ENCODE results near the gene KCNJ11. TPM values are rescaled to one million over a fixed set of nuclear protein-coding genes. Genes with fewer than 3 reads are reported as not detected.

The KCNJ11 gene
- total RNA-seq, 1 donor from 2014 or later: 1.2 TPM

DNA sequence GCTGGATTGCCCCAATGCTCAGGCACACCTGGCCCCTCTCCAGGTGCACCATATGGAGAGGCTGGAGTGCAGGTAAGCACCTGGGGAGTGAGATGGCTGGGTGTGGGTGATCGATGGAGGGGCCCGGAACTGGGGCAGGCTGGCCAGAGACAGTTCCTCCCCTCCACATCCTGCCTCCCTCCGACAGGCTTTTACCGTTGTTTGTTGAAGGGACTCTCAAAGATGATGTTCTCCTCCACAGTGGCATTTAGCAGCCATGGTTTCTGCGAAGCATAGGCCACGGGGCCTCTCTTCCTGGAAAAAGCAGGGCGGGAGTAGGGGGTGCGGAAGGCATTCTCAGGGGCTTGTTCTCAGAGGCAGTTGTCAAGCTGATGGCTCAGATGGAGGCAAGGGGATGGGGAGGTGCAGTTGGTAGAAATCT, 25.9 kb upstream of the KCNJ11 start:
- TF ChIP-seq, protein P1, sequence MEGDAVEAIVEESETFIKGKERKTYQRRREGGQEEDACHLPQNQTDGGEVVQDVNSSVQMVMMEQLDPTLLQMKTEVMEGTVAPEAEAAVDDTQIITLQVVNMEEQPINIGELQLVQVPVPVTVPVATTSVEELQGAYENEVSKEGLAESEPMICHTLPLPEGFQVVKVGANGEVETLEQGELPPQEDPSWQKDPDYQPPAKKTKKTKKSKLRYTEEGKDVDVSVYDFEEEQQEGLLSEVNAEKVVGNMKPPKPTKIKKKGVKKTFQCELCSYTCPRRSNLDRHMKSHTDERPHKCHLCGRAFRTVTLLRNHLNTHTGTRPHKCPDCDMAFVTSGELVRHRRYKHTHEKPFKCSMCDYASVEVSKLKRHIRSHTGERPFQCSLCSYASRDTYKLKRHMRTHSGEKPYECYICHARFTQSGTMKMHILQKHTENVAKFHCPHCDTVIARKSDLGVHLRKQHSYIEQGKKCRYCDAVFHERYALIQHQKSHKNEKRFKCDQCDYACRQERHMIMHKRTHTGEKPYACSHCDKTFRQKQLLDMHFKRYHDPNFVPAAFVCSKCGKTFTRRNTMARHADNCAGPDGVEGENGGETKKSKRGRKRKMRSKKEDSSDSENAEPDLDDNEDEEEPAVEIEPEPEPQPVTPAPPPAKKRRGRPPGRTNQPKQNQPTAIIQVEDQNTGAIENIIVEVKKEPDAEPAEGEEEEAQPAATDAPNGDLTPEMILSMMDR (IDR thresholded peaks at IDR 0.05; ENCODE audit: partially characterized antibody, unreplicated experiment): no peak
- H3K9me3 Mint-ChIP-seq (ENCODE audit: unreplicated experiment): peaks cover 3% of the 10 kb centered on the region
- peaks cover 5% of the 10 kb centered on the region for H3K27me3 Mint-ChIP-seq (ENCODE audit: unreplicated experiment)

DNA sequence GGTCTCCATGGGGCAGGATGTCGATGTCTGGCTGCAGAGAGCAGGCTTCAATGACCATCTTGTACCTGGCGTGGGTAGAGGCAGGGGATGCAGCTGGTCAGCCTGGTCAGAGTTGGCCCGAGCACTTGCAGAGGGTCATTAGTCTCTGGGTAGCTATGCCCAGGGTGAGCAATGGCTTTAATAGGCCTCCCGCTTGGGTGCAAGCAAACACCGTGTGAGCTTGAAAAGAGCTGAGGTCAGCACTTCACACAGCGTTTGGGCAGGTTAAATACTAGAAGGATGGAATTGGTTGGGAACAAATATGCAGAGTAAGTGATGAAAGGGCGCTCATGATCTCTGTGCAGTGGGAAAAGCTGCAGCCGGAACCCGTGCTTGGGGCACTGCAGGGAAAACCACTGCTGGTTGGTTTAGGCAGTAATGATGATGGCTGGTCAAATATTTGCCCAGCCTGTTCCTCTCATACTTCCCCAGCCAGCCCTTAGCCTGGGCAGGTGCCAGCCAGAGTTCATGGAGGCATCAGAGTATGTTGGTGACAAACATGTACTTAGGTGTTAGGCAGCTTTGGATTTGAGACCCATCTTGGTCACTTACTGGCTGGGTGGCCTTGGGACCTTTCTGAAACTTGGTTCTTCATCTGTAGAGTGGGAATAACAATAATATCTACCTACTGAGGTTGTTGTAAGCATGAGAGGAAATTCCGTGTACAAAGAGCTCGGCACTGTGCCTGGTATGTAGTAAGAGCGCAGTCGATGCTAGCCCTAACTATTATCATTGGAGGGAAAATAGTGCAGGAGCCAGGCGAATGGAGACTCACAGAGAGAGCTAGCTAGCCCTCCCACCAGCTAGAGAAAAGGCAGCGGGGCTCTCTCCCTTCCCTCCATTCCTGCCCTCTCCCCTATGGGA, 25.2 kb upstream of the KCNJ11 start:
- Mint-ChIP-seq H3K4me3 (ENCODE audit: unreplicated experiment) (no peak overlapping the region), H3K9me3 (ENCODE audit: unreplicated experiment) (peaks cover 3% of the 10 kb centered on the region), H3K36me3 (ENCODE audit: unreplicated experiment) (no peaks in the 10 kb centered on the region), H3K27ac (ENCODE audit: unreplicated experiment) (no peak overlapping the region), H3K4me1 (ENCODE audit: low read depth, unreplicated experiment) (no peaks in the 10 kb centered on the region), H3K27me3 (ENCODE audit: unreplicated experiment) (peaks cover 5% of the 10 kb centered on the region)
- TF ChIP-seq, protein P1 (IDR thresholded peaks at IDR 0.05; ENCODE audit: partially characterized antibody, unreplicated experiment): no peak
- no peak for DNase-seq

More for the DNA sequence above, 25.9 kb upstream of the KCNJ11 start:
- Mint-ChIP-seq H3K4me3 (ENCODE audit: unreplicated experiment) (no peak overlapping the region), H3K27ac (ENCODE audit: unreplicated experiment) (no peak overlapping the region), H3K4me1 (ENCODE audit: low read depth, unreplicated experiment) (no peaks in the 10 kb centered on the region), H3K36me3 (ENCODE audit: unreplicated experiment) (no peaks in the 10 kb centered on the region)
- DNase-seq: no peak

DNA sequence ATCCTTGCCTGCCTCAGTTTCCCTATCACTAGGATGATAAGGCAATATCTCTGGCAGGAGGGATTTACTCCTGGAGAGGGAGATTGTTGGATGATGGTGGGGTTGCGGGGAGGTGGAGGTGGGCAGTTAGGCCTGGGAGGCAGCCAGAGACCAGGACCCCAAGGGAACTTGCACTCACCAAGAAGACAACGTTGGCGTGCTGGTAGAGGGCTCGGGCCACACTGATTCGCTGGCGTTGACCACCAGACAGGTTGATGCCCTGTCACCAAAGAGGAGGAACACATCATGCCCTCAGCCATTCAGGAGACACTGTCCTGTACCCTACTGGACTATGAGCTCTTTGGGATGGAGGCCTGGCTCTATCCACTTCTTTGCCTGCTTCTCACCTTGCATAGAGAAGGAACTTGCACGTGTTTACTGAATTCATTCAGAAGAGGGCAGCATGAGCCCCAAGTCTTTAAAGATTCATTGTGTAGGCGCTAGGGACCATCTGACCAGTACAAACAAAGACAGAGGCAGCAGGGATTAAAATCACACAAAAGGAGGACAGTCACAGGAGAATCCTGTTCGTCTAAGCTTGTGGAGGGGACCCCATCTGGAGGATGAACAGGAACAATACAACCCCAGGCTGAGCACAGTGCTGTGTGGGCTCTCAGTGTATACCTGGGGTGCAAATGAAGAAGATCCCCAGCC, 24.2 kb upstream of the KCNJ11 start:
- peak overlapping the region; percentile 11 for H3K27ac Mint-ChIP-seq (ENCODE audit: unreplicated experiment)
- H3K9me3 Mint-ChIP-seq (ENCODE audit: unreplicated experiment): peaks cover 4% of the 10 kb centered on the region
- H3K4me3 Mint-ChIP-seq (ENCODE audit: unreplicated experiment): no peak overlapping the region
- no peaks in the 10 kb centered on the region for H3K4me1 Mint-ChIP-seq (ENCODE audit: low read depth, unreplicated experiment)
- no peak for DNase-seq
- TF ChIP-seq, protein P1 (IDR thresholded peaks at IDR 0.05; ENCODE audit: partially characterized antibody, unreplicated experiment): no peak
- peaks cover 5% of the 10 kb centered on the region for H3K27me3 Mint-ChIP-seq (ENCODE audit: unreplicated experiment)
- no peaks in the 10 kb centered on the region for H3K36me3 Mint-ChIP-seq (ENCODE audit: unreplicated experiment)

DNA sequence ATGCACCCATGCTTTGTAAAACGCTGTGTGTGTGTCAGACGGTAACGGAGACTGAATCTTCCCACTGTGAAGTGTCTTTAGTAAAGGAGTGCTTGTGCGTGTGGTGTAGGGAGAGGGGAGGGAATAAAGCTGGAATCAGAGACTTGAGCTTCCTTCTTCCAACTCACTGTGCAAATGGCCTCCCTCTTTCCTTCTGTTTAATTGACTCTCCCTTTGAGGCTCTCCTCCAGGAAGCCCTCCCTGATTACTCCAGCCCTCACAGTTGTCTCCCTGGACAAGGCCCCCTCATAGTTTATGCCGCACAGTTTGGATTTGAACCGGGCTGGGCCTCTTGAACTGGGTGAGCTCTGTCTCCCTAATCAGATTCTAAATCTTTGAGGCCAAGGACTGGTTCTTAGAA, 23.0 kb upstream of the KCNJ11 start:
- Mint-ChIP-seq H3K9me3 (ENCODE audit: unreplicated experiment) (peaks cover 5% of the 10 kb centered on the region), H3K27ac (ENCODE audit: unreplicated experiment) (no peak overlapping the region), H3K4me3 (ENCODE audit: unreplicated experiment) (no peak overlapping the region), H3K36me3 (ENCODE audit: unreplicated experiment) (no peaks in the 10 kb centered on the region), H3K4me1 (ENCODE audit: low read depth, unreplicated experiment) (no peaks in the 10 kb centered on the region), H3K27me3 (ENCODE audit: unreplicated experiment) (peaks cover 5% of the 10 kb centered on the region)
- TF ChIP-seq, protein P1 (IDR thresholded peaks at IDR 0.05; ENCODE audit: partially characterized antibody, unreplicated experiment): no peak
- DNase-seq: no peak

All from glutamatergic neuron (in vitro differentiated cells).